HG02938 (cell line): ENCODE measurements around the gene PRRT1B.
"Not testable (repeated sequence)": the region's sequence is repeated elsewhere in the genome, so short reads cannot be mapped to it uniquely, and the experiment has no call there.

ENCODE experiments used
- ATAC-seq: cut with Tn5 transposase; IDR thresholded peaks from one replicate; pipeline ENCODE4 v1.9.1; 2021; ENCODE audit warnings: mild to moderate bottlenecking, moderate library complexity; ENCODE audit not compliant: unreplicated experiment

Gene PRRT1B

DNA sequence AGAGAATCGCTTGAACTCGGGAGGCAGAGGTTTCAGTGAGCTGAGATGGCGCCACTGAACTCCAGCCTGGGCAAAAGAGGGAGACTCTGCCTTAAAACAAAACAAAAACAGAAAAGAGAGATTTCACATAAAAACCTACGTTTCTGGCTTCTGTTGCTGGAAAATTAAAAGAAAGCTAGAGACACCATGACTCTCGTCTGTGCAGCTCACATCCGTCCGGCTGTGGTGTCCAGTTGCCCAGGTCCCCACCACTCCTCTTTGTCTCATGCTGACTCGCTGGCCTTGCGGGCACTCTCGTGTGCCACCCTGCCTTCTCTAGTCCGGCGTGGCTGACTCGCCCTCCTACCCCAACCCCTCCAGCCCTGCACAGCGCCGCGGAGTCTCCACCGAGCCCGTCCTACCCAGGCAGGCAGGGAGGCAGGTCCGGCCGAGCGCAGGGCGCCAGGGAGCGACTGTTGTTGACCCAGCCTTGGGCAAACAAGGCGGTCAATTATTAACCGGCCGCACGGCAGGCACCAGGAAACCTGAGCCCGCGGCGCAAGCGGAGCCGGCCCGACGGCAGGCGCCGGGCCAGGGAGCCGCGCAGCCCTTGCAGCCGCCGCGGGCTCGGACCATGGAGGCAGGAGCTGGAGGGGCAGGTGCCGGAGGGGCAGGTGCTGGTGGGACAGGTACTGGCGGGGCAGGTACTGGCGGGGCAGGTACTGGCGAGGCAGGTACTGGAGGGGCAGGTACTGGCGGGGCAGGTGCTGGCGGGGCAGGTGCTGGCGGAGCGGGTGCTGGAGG, at the start of gene PRRT1B:
PRRT1B (plus strand) TSS at position 521 of the 783 bp plus-strand sequence; CDS start at position 614, 93 bp downstream.
- ATAC-seq = no peak

GRCh38 chr9:131495785-131496184, 49.5 kb upstream of the PRRT1B start:
- ATAC-seq = no peak

DNA sequence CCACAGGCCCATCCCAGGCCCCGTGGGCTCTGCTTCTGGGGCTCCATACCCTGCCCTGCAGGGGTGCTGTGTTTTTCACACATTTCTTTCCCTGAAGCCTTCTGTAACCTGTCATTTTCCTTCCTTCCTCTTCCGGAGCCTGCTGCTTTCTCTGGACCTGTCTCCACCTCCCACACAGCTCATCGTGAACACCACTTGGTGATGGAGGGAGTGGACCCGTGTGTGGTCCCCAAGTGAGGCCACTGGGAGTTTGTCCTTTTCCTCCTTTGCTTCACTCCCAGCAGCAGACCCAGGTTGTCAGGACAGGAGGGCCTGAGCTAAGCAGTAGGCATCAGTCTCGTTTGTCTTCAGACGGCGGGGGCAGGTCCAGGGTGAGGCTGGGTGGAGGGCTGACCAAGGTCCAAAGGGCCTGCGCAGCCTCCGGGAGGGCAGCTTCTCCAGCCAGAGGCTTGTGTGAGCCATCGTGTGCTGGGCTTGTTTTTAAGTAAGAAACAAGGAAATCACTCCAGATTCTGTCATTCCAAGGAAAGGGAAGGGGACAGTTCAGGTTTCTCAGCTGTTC, 48.4 kb upstream of the PRRT1B start:
- no peak for ATAC-seq

- ATAC-seq = no peak
Measured at GRCh38 chr9:131499254-131499767, 46.0 kb upstream of the PRRT1B start.

- ATAC-seq = no peak
Measured at GRCh38 chr9:131500377-131500776, 44.9 kb upstream of the PRRT1B start.

GRCh38 chr9:131500939-131501541, 44.3 kb upstream of the PRRT1B start:
- ATAC-seq = no peak

DNA sequence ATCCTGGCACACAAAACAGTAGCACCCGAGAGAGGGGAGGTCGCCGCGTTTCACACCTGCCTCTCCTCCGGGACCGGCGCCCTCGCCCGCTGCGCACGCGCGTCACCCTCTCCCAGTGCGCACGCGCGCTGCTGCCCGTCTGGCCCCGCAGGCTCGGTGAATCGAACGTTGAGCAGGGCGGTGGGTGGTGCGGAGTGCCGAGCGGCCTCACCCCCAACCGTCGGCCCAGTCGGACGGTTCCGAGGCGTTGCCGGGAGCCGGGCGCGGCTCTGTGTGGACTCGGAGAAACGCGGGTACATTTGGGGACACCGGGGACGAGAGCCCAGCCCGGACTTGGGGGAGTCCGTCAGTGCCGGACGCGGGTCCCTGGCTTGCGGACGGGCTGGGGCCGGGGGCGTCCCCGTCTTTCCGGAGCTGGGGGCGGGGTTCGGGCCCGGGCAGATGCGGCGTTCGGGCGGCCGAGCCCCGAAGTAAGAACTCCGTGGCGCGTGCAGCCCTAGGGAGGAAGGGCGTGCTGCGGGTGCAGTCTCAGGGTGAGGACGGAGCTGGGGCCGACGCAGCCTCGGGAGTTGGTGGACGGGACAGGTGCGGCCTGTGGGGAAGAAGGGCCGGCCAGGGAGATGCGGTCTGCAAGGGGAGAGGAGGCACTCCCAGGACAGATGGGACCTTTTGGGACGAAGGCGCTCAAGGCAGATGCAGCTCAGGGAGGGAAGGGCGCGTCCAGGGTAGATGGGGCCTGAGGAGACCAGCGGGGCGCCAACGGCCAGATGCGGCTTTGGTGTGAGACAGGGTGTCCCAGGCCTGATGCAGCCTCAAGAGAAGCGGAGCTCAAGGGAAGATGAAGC, 42.3 kb upstream of the PRRT1B start, which contains the start of gene POMT1:
POMT1 (plus strand) TSS at position 138 of the 845 bp plus-strand sequence. CDS start 1,301 bp downstream, outside the sequence.
- no peak for ATAC-seq

DNA sequence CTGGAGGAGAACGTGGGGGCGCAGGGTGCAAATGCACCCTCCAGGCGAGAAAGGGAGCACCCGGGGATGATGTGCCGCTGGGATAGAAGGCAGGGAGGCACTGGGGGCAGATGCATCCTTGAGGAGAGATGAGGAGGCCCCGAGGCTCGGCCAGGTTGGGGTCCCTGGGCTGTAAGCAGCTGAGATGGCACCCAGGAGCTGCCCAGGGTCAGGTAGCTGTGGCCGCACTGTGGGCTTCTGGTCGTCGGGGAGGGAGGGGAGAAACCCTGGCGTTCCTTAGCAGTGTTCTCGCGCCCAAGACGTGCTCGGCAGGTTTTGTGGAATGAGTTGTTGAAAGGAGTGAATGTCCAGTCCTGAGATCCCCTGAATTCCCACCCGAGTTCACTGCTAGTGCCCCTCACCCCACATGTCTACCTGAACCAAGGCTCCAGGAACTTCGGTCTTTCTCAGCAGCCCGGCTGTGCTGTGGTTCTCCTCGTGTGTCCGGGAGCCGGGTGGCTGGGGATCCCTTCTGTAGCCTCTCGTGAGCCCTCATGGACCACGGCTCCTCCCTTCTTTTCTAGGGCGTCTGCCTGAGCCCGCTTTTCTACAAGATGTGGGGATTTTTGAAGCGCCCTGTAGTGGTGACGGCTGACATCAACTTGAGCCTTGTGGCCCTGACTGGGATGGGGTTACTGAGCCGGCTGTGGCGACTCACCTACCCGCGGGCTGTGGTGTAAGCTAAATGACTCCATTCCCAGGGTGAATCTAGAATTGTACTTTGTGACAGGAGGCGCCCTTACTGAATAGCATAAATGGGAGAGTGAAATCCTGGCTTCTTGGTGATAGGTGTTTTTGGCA, 41.5 kb upstream of the PRRT1B start:
- ATAC-seq = no peak

GRCh38 chr9:131505012-131505411, 40.3 kb upstream of the PRRT1B start:
- ATAC-seq = no peak

DNA sequence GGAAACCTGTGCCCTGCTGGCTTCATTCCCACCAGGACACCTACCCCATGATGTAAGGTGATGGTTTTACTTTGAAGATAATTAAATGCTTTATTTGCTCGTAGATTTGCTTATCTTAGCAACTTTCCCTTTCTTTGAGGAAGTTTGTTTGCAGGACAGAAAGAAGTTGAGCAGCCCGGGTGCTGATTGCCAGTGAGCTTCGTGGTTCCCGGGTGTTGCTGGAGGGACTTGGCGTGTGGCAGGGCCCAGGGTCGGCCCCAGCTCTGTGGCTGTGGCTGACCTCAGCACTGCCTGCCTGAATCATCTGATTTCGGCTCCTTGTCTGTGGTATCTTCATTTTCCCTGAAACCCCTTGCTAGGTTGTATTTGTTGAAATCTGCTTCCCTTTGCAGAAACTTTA, 33.9 kb upstream of the PRRT1B start:
- no peak for ATAC-seq

GRCh38 chr9:131511880-131512279, 33.4 kb upstream of the PRRT1B start:
- no peak for ATAC-seq

DNA sequence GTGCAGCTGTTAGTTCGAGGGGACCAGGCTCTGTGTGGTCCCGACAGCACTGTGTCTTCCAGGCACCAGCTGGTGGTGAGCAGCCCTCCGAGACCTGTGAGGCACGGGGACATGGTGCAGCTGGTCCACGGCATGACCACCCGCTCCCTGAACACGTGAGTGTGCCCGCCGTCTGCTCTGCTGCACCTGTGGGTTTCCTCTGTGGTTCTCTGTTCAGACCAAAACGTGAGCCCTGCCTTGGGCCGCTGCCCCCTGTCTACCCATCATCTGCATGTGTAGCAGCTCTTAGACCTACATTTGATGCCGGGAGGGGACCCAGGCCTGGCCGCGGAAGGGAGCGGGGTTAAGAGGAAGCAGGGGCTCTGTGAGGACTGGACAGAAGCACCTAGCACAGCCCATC, 32.1 kb upstream of the PRRT1B start:
- ATAC-seq = no peak

DNA sequence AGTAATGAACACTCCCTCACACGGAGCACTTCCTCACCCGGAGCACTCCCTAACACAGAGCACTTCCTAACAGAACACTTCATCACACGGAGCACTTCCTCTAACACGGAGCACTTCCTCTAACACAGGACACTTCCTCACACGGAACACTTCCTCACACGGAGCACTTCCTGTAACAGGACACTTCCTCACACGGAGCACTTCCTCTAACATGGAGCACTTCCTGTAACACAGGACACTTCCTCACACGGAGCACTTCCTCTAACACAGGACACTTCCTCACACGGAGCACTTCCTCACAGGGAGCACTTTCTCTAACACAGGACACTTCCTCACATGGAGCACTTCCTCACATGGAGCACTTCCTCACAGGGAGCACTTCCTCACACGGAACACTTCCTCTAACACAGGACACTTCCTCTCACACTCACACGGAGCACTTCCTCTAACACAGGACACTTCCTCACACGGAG, 29.7 kb upstream of the PRRT1B start:
- ATAC-seq = not testable (repeated sequence)

GRCh38 chr9:131516100-131516499, 29.2 kb upstream of the PRRT1B start:
- no peak for ATAC-seq

DNA sequence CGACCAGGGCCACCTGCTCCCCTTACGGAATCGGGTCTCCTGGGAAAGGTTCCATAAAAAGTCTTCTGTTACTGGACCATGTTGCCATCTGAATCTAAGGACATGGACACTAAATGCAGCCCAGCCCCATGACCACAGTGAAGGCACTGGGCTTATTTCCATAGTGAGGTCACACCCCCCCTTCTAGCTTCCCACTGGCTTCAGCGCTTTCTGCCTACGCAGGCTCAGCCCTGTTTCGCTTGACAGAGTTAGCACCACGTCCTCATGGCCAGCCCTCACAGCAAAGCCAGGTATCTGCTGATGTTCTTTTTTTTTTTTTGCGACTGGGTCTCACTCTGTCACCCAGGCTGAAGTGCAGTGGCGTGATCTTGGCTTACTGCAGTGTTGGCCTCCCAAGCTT, 28.4 kb upstream of the PRRT1B start:
- ATAC-seq = no peak

DNA sequence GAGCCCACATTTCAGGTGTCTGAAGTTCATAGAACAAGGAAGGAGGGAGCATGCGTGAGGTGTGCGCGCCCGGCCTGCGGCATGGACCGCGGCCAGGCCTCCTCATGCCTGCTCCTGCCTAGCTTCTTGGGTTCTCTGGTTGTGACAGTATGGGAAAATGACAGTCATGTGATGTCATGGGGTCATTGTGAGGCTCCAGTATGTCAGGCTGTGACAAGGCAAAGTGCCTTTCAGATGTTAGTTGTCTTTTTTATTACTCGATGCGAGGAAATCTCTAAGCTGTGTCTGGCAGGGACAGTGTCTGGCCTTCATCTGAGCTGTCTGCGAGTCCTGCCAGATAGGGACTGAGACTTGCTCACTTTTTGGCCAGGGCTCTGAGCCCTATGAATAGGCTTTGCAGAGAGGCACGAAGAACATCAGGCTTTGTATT, 27.5 kb upstream of the PRRT1B start:
- no peak for ATAC-seq

DNA sequence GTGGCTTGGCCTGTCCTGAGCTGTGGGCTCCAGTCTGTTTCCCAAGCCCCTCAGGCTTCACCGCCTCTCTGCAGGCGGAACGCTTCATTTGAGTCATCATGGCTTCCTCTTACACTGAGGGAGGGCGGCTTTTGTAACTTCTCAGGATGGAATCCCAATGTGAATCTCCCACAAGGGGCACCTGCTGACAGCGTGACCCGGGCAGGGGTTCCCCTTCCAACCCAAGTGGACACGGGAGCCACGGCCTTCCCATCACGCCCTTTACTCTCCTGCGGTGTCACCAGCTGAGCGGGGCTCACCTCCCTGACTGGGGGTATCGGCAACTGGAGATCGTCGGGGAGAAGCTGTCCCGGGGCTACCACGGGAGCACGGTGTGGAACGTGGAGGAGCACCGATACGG, 26.8 kb upstream of the PRRT1B start:
- ATAC-seq = no peak

DNA sequence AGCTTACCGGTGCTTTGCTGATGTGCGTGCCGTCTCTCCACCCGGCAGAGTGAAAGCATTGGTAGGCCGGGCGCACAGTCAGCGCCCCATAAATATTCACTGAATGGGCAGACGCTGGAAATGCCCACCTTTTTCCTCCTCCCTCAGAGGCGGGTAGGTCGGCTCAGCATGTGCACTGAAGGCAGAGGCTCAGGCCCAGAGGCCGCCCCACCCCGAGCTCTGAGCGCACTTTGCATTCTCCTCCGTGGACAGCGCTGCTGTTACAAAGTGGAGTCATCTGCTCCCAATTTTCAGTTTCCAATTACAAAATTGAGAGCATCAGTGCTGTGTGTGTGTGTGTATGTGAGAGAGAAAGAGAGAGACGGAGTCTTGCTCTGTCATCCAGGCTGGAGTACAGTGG, 24.8 kb upstream of the PRRT1B start:
- no peak for ATAC-seq

DNA sequence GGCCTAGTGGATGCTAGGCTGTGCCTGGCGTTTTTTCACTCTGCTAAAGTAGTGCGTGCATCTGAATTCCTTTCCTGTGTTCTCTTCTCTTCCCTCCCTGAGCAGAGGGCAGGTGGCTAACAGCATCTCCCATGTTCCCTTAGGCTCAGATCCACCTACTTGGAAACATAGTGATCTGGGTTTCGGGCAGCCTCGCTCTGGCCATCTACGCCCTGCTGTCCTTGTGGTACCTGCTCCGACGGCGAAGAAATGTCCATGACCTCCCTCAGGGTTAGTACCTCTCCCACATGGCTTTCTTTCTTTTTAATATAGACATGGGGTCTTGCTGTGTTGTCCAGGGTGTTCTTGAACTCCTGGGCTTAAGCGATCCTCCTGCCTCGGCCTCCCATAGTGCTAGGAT, 24.1 kb upstream of the PRRT1B start:
- no peak for ATAC-seq

DNA sequence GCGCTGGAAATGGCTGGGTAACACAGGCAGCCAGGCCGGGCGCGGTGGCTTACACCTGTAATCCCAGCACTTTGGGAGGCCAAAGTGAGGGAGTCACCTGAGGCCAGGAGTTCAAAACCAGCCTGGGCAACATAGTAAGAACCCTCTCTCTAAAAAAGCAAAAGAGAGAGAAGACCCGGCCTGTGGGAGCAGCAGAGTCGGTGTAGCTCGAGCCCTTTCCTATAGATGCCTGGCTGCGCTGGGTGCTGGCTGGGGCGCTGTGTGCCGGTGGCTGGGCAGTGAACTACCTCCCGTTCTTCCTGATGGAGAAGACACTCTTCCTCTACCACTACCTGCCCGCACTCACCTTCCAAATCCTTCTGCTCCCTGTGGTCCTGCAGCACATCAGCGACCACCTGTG, 23.5 kb upstream of the PRRT1B start:
- no peak for ATAC-seq
